Measurements from ENCODE around the gene ABCB11.
"Not testable (repeated sequence)": the region's sequence is repeated elsewhere in the genome, so short reads cannot be mapped to it uniquely, and the experiment has no call there.

ABCB11 gene

GRCh38 chr2:168892327-168892726, 138.8 kb downstream of the ABCB11 start:
- CTCF ChIA-PET, result no interaction called here
- POLR2A ChIA-PET, result no interaction called here
- no peak for DNase-seq (ENCODE audit: extremely low spot score)
- TF ChIP-seq LEF1 (IDR thresholded peaks at IDR 0.05; ENCODE audit: borderline replicate concordance), result no peak
- no peak for TF ChIP-seq HDGF (IDR thresholded peaks at IDR 0.05; ENCODE audit: borderline replicate concordance)
- no peak for TF ChIP-seq SUZ12 (IDR thresholded peaks at IDR 0.05)
- TF ChIP-seq ARNT (IDR thresholded peaks at IDR 0.05), result no peak
- no peak for TF ChIP-seq ZNF384 (IDR thresholded peaks at IDR 0.05)
- TF ChIP-seq SP1 (IDR thresholded peaks at IDR 0.05), result no peak
- no peak for TF ChIP-seq BHLHE40 (IDR thresholded peaks at IDR 0.05; ENCODE audit: borderline replicate concordance)
- no peak for TF ChIP-seq FOXA1 (IDR thresholded peaks at IDR 0.05)
- TF ChIP-seq PKNOX1 (IDR thresholded peaks at IDR 0.05), result no peak
- no peak for TF ChIP-seq NFRKB (IDR thresholded peaks at IDR 0.05)
- no peak for TF ChIP-seq L3MBTL2 (conservative IDR thresholded peaks at IDR 0.05)

- POLR2A ChIA-PET, result no interaction called here
- no peak for TF ChIP-seq FOXA1 (IDR thresholded peaks at IDR 0.05)
- no peak for TF ChIP-seq PKNOX1 (IDR thresholded peaks at IDR 0.05)
- TF ChIP-seq FOXM1 (IDR thresholded peaks at IDR 0.05; ENCODE audit: borderline replicate concordance), result peak; percentile 74; the same call in 1 of the 2 replicates
- TF ChIP-seq ZNF384 (IDR thresholded peaks at IDR 0.05), result no peak
- peak; percentile 49; the same call in 1 of the 2 replicates for TF ChIP-seq ELF4 (IDR thresholded peaks at IDR 0.05)
- no peak for TF ChIP-seq CTBP1 (IDR thresholded peaks at IDR 0.05; ENCODE audit: borderline replicate concordance)
- TF ChIP-seq L3MBTL2 (conservative IDR thresholded peaks at IDR 0.05), result peak; percentile 75
- CTCF ChIA-PET, result no interaction called here
Observed at GRCh38 chr2:168890006-168890782, 140.9 kb downstream of the ABCB11 start, which contains the start of gene SPC25. TSS of gene SPC25 (minus strand) at chr2:168890430. CDS start at chr2:168889519, 911 bp downstream.

DNA sequence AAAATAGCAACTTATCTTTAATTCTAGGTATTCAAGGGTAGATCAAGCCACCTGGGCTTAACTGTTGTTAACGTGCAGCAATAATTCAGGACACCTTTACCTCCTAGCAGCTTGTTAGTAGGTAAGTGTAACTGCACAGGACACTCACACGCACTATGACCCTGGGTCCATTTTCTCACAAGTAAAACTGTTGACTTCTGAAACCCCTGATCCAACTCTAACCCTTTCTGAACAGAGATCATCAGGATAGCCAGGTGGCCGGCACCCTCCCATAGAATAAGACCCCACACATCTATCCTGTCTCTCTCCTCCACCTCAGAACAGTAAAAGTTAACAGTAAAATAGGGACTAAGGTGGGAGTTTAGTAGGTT, 141.5 kb downstream of the ABCB11 start:
- ChIA-PET CTCF (no interaction called here), POLR2A (no interaction called here)
- TF ChIP-seq HDGF (IDR thresholded peaks at IDR 0.05; ENCODE audit: borderline replicate concordance) (no peak), FOXK2 (IDR thresholded peaks at IDR 0.05) (no peak), BHLHE40 (IDR thresholded peaks at IDR 0.05; ENCODE audit: borderline replicate concordance) (no peak), SUZ12 (IDR thresholded peaks at IDR 0.05) (no peak), L3MBTL2 (conservative IDR thresholded peaks at IDR 0.05) (no peak), TARDBP (IDR thresholded peaks at IDR 0.05) (no peak), FOXM1 (IDR thresholded peaks at IDR 0.05; ENCODE audit: borderline replicate concordance) (no peak), NFRKB (IDR thresholded peaks at IDR 0.05) (no peak), ARNT (IDR thresholded peaks at IDR 0.05) (no peak), CTBP1 (IDR thresholded peaks at IDR 0.05; ENCODE audit: borderline replicate concordance) (no peak), ZNF384 (IDR thresholded peaks at IDR 0.05) (no peak), ELF4 (IDR thresholded peaks at IDR 0.05) (no peak), PKNOX1 (IDR thresholded peaks at IDR 0.05) (no peak), FOXA1 (IDR thresholded peaks at IDR 0.05) (no peak), LEF1 (IDR thresholded peaks at IDR 0.05; ENCODE audit: borderline replicate concordance) (no peak), SP1 (IDR thresholded peaks at IDR 0.05) (no peak)
- no peak for DNase-seq (ENCODE audit: extremely low spot score)

More at GRCh38 chr2:168890006-168890782, 140.9 kb downstream of the ABCB11 start, which contains the start of gene SPC25:
- peak; percentile 94 for DNase-seq (ENCODE audit: extremely low spot score)

- no peak for DNase-seq (ENCODE audit: extremely low spot score)
- ChIA-PET POLR2A (no interaction called here), CTCF (interaction anchor here (0.6 kb wide), 1 partner anchor 35 kb away, joined by 4 read pairs; no protein-coding TSS in a partner anchor)
- TF ChIP-seq ZNF384 (IDR thresholded peaks at IDR 0.05) (no peak), TARDBP (IDR thresholded peaks at IDR 0.05) (no peak), L3MBTL2 (conservative IDR thresholded peaks at IDR 0.05) (no peak), BHLHE40 (IDR thresholded peaks at IDR 0.05; ENCODE audit: borderline replicate concordance) (no peak)
Observed at GRCh38 chr2:168884975-168885374, 146.1 kb downstream of the ABCB11 start.

GRCh38 chr2:168882163-168882562, 149.0 kb downstream of the ABCB11 start:
- DNase-seq (ENCODE audit: extremely low spot score); CTCF ChIA-PET; POLR2A ChIA-PET: not testable (repeated sequence)

DNA sequence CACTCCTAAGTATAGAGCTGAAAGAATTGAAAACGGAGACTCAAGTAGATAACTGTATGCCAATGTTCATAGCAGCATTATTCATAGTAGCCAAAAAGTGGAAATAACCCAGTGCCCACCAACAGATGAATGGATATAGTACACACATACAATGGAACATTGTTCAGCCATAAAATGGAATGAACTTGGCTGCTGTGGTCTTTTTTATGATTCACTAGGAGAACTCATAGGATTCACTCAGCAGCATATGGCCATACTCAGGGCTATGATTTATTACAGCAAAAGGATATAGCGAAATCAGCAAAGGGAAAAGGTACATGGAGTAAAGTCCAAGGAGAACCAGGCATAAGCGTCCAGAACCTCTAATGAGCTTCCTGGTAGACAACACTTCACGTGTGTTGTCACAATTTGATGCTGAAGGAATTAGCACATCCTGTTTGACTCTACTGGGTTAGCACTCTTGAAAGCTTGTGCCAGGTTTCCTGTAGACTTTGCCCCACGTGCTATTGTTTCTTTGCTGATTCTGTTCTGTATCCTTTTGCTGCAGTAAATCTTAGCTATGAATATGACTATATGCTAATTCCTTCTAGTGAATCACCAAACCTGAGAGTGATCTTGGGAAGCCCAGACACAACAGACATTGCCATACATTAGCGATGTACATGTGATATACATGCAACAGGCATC, 156.6 kb downstream of the ABCB11 start:
- TF ChIP-seq FOXM1 (IDR thresholded peaks at IDR 0.05; ENCODE audit: borderline replicate concordance) (no peak), CTBP1 (IDR thresholded peaks at IDR 0.05; ENCODE audit: borderline replicate concordance) (no peak), TARDBP (IDR thresholded peaks at IDR 0.05) (no peak), ZNF384 (IDR thresholded peaks at IDR 0.05) (no peak), ARNT (IDR thresholded peaks at IDR 0.05) (no peak), LEF1 (IDR thresholded peaks at IDR 0.05; ENCODE audit: borderline replicate concordance) (no peak), FOXA1 (IDR thresholded peaks at IDR 0.05) (no peak), FOXK2 (IDR thresholded peaks at IDR 0.05) (no peak), PKNOX1 (IDR thresholded peaks at IDR 0.05) (no peak), SP1 (IDR thresholded peaks at IDR 0.05) (no peak), L3MBTL2 (conservative IDR thresholded peaks at IDR 0.05) (no peak), BHLHE40 (IDR thresholded peaks at IDR 0.05; ENCODE audit: borderline replicate concordance) (no peak), ELF4 (IDR thresholded peaks at IDR 0.05) (no peak), NFRKB (IDR thresholded peaks at IDR 0.05) (no peak)
- no peak for DNase-seq (ENCODE audit: extremely low spot score)
- CTCF ChIA-PET, result no interaction called here
- POLR2A ChIA-PET, result no interaction called here

DNA sequence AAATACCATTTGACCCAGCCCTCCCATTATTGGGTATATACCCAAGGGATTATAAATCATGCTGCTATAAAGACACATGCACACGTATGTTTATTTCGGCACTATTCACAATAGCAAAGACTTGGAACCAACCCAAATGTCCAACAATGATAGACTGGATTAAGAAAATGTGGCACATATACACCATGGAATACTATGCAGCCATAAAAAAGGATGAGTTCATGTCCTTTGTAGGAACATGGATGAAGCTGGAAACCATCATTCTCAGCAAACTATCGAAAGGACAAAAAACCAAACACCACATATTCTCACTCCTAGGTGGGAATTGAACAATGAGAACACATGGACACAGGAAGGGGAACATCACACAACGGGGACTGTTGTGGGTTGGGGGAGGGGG, 160.3 kb downstream of the ABCB11 start:
- POLR2A ChIA-PET, CTCF ChIA-PET: not testable (repeated sequence)

More for the DNA sequence above, 160.3 kb downstream of the ABCB11 start:
- DNase-seq (ENCODE audit: extremely low spot score), result not testable (repeated sequence)

Measured in HEK293T (cell line).